NCI-H345 treated with DMSO at 0.1 percent for 48 hours (cell line): ENCODE measurements around the gene FLT3LG.

Source experiments
- DNase-seq: peaks from one replicate; lab custom pipeline; 2025; ENCODE audit not compliant: unreplicated experiment; lab: John Stamatoyannopoulos, UW

Gene FLT3LG

DNA sequence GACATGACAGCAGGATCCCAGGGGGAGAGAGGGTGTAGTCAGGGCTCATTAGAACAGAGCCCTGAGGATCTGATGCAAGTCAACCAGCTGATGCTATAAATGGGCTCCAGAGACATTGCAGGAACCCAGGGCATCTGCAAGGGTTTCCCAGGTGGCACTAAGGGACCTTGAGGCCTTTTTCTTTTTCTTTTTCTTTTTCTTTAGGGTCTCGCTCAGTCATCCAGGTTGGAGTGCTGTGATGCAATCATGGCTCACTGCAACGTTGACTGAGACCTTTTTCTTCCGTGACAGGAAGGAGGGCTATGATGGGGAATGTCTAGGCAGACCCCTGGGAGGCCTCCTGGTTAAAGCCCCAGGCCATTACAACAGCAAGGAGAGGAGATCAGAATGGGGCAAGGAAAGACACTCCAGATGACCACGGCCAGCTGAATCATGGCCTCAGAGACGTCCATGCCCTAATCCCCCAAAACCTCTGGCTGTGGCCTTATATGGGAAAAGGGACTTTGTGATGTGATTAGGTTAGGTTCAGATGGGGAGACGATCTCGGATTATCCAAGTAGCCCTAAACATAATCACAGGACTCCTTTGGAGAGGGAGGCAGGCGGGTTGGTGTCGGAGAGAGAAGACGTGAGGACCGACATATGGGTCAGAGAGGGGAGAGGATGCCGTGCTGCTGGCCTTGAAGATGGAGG lies 33.9 kb downstream of the FLT3LG start:
- no peak for DNase-seq

DNA sequence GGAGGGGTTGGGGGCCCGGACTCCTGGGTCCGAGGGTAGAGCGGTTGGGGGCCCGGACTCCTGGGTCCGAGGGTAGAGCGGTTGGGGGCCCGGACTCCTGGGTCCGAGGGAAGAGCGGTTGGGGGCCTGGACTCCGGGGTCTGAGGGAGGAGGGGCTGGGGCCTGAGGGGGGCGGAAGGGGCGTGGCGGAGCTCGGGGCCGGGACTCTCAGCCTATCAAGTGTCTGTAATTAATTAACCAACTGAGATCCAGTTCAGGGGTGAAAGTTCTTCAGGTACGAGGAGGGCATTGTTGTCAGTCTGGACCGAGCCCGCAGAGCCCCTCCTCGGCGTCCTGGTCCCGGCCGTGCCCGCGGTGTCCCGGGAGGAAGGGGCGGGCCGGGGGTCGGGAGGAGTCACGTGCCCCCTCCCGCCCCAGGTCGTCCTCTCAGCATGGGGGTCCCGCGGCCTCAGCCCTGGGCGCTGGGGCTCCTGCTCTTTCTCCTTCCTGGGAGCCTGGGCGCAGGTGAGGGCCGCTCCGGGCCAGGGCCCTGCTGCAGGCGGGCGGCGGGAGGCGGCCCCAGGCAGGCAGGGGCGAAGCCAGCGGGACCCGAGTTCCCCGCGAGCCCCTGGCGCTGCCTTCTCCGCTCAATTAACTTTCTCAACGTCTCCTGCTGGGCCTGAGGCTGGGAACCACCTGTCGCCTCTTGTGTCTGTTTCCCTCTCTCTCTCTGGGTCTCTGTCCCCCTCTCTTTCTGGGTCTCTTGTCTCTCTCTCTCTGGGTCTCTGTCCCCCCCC lies 39.1 kb downstream of the FLT3LG start:
- DNase-seq, result peak; percentile 46

DNA sequence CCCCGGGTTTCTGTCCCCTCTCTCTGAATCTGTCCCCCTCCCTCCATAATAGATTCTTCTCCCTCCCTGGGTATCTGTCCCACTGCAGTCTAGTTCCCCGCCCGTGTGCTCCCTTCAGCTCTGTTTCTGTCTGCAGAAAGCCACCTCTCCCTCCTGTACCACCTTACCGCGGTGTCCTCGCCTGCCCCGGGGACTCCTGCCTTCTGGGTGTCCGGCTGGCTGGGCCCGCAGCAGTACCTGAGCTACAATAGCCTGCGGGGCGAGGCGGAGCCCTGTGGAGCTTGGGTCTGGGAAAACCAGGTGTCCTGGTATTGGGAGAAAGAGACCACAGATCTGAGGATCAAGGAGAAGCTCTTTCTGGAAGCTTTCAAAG lies 39.7 kb downstream of the FLT3LG start:
- DNase-seq, result no peak

DNA sequence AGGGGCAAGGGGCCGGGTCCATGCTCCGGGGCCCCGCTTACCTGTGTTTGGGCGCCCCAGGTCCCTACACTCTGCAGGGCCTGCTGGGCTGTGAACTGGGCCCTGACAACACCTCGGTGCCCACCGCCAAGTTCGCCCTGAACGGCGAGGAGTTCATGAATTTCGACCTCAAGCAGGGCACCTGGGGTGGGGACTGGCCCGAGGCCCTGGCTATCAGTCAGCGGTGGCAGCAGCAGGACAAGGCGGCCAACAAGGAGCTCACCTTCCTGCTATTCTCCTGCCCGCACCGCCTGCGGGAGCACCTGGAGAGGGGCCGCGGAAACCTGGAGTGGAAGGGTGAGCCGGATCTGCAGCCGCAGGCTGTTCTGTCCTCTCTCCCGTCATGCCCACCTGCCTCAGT lies 40.1 kb downstream of the FLT3LG start:
- no peak for DNase-seq

DNA sequence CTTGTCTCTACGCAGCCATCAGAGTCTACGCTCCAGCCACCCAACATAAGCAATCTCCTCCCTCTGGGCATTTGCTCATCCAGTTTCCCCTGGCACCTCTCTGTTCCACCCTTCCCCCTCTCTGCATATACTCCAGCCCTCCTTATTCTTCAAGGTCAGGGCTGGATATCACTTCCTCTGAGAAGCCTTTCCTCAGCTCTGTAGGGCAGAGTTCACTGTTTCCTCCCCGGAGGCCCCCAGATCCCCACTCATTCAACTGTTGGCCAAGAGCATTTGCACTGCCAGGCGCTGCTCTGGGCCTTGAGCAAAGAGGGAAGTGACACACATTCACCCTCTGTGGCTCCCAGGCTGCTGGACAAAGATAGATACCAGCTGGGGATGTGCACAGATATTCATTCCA lies 41.8 kb downstream of the FLT3LG start:
- no peak for DNase-seq

DNA sequence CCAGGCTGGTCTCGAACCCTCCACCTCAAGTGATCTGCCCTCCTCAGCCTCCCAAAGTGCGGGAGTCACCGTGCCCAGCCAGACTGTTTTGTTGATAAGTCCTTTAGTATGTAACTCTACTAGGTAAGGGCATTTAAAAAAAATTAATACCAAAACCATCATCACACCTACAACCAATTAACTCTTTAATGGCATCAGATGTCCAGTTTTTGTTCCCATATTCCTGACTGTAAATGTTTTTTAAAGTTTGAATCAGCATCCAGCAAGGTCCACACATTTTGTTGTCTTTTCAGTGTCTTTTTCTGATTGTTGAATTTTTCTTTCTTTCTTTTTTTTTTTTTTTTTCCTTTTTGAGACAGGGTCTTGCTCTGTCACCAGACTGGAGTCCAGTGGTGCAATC lies 44.0 kb downstream of the FLT3LG start:
- DNase-seq, result no peak

DNA sequence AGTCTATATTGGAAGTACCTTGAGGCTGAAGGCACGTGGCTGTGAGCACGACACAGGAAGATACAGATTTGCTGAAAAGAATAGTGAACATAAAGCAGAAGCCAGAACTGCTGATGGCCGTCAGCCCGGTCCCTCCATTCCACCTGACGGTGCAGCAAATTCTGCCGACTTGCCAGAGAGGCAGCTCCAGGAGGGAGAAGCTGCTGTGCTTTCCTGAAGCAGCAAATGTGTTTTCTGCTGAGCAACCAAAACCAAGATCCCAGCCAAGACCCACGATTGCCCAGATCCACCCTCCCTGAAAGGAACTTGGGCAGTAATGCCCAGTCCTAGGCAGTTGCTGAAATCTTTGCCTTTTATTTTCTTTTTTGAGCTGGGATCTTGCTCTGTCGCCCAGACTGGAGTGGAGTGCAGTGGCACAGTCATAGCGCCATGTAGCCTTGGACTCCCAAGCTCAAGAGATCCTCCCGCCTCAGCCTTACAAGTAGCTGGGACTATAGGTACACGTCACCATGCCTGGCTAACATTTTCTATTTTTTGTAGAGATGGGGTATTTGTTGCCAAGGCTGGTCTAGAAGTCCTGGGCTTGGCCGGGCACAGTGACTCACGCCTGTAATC lies 46.8 kb downstream of the FLT3LG start:
- no peak for DNase-seq

DNA sequence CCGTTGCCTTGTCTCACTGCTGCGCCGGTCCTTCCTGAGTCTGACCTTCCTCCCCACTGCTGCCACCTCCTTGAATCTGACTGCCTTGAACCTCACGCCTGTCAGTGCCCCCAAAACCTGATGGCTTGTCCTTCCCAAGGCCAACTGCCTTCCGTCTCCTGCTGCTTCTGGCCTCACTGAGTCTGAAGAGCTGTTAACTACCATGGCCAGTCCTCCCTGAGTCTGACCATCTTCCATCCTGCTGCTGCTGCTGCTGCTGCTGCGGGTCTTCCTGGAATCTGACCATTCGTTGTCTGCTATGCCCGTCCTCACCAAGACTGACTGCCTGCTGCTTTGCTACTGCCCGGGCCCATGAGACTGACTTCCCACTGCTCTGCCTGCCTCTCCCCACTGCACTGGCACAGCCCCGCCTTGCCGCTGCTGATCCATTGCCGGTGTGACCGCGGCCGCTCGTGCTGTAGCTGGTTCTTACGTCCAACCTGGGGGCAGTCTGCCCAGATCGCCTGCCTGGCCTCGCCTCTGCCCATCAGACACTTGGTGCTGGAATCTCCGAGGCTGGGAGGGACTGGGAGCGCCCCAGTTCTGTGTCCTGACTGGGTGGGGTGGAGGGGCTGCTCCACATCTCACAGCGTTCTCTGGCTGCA lies 50.9 kb downstream of the FLT3LG start:
- DNase-seq, result no peak

DNA sequence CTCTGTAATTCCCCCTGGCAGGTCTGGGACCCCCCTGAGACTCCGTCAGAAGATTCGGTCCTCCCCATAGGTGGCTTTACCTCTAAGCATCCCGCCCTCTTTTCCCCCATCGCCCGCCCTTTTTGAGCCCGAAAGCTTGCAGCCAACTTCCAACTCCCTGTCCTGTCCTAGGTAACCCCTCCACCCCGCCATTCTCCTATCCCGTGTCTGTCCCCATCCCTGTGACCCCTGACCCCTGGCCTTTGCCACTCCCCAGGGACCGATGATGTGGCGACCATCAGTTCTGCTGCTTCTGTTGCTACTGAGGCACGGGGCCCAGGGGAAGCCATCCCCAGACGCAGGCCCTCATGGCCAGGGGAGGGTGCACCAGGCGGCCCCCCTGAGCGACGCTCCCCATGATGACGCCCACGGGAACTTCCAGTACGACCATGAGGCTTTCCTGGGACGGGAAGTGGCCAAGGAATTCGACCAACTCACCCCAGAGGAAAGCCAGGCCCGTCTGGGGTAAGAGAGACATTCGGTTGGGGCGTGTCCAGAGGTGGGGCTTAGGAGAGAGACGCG lies 54.3 kb downstream of the FLT3LG start:
- DNase-seq, result no peak

DNA sequence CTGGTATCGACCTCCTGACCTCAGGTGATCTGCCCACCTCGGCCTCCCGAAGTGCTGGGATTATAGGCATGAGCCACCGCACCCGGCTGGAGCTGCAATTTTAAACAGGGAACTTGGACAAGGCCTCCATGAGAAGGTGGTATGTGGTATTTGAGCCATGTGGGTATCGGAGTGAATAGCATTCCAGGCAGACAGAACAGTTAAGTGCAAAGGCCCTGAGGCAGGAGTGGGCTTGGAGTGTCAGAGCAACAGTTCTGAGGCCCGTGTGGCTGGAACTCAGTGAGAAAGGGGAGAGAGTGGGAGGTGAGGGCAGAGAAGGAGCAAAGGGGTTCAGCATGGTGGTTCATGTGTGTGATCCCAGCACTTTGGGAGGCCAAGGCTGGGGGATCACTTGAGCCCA lies 56.7 kb downstream of the FLT3LG start:
- DNase-seq, result no peak

DNA sequence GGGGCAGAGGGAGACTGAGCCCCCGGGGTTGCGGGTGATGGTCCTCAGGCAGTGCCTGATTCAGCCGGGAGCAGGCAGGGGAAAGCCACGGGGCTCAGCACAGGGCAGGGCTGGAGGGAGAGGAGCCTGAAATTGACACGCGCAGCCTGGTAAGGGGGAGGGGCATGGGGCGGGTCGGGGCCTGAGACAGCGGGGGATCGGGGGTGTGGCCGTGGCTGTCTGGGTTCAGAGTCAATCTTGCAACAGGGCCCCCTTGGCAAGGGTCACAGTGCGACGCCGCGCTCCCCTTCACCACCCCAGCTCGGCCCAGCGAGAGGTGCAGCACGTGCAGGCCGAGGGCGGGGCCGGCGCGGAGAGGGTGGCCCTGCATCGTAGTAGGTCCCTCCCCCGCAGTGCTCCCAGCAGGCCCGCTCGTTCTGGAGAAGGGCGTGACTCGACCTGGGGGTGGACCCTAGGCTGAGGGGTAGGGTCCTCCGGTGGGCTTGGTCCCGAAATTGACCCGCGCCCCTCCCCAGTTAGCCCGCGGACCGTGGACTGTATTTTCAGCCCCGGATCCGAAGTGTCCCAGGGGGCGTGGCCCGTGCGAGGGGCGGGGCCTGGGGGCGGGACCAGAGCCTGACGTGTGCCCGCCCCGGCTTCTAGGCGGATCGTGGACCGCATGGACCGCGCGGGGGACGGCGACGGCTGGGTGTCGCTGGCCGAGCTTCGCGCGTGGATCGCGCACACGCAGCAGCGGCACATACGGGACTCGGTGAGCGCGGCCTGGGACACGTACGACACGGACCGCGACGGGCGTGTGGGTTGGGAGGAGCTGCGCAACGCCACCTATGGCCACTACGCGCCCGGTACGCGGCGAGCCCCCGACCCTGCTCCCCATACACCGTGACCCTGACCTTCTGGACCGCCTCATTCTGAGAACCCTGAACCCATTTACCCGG lies 59.8 kb downstream of the FLT3LG start:
- DNase-seq, result peak; percentile 54

DNA sequence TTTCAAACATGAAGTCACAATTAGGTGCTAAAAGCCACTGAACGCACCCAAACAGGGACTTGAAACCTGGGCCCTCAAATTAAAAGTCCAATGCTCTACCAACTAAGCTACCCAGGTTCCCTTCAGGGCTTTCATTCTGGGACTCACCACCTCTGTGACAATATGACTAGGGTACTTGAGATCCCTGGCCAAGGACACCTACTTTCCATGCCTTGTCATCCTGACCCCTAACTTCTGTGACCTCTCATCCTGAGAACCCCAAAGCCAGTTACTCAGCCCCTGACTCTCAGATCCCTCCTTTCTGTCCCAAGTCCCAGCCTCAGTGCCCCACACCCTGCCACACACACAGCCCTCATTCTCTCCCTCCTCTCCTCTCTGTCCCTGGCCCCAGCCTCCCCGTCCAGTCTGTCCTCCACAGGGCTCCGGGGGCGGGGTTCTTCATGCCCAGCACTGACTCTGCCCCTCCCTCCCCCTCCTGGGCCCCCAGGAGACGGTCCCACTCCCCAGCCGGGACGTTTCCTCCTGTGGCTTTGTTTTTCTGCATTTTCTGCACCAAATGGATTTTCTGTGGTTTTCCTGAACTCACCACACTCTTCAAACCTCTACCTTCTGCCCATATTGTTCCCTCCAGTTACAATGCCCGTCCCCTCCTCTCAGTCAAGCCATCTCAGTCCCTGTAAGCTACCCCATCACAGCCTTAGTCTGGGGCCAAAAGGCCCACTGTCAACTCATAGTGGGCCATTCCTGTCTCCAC lies 60.8 kb downstream of the FLT3LG start:
- DNase-seq, result no peak
